GM12873 (cell line): ENCODE data around the gene CLEC5A.

Experiments used
- TF ChIP-seq, protein P1 (sequence below): IDR thresholded peaks from 2 replicates; pipeline ENCODE4 v1.5.1; 2012; ENCODE audit warnings: low read depth, mild to moderate bottlenecking, moderate library complexity, low read length, control low read depth; ENCODE audit not compliant: insufficient read depth; ENCODE audit errors: missing control alignments

The CLEC5A gene

DNA sequence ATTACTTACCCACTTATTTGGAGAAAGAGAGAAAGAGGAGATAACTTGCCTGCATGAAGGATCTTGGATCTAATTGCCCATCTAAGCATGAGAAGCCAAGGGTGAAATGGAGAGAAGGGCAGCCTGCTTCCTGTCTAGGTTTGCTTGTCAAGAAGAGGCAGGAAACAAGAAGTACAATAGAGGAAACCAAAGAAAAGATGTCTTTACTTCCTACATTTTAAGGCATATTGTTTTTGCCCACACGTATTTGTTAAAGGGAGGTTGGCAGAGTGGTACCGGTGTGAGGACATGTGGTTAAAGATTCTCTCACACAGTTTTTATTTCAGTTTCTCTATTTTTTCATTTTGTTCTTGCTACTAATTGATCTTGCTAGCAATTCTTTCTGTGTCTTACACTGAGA is 32.8 kb upstream of the CLEC5A start:
- TF ChIP-seq, protein P1, sequence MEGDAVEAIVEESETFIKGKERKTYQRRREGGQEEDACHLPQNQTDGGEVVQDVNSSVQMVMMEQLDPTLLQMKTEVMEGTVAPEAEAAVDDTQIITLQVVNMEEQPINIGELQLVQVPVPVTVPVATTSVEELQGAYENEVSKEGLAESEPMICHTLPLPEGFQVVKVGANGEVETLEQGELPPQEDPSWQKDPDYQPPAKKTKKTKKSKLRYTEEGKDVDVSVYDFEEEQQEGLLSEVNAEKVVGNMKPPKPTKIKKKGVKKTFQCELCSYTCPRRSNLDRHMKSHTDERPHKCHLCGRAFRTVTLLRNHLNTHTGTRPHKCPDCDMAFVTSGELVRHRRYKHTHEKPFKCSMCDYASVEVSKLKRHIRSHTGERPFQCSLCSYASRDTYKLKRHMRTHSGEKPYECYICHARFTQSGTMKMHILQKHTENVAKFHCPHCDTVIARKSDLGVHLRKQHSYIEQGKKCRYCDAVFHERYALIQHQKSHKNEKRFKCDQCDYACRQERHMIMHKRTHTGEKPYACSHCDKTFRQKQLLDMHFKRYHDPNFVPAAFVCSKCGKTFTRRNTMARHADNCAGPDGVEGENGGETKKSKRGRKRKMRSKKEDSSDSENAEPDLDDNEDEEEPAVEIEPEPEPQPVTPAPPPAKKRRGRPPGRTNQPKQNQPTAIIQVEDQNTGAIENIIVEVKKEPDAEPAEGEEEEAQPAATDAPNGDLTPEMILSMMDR: no peak

DNA sequence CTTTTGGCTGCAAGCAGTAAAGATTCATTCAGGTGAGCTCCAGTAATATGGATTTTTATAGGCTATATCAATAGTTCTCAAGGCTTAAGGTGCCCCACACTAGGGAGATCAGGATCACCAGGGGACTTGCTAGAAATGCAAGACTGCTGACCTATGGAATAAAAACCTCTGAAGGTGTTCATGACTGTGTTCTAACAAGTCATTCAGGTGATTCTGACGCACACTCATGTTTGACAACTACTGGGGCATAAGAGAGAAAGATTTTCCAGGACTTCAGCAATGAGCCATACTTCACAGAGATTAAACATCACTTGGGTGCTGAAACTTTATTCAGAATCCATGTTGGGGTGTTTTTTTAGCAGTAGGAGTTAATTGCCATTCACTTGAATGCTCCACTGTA is 31.6 kb upstream of the CLEC5A start:
- TF ChIP-seq, protein P1: no peak

DNA sequence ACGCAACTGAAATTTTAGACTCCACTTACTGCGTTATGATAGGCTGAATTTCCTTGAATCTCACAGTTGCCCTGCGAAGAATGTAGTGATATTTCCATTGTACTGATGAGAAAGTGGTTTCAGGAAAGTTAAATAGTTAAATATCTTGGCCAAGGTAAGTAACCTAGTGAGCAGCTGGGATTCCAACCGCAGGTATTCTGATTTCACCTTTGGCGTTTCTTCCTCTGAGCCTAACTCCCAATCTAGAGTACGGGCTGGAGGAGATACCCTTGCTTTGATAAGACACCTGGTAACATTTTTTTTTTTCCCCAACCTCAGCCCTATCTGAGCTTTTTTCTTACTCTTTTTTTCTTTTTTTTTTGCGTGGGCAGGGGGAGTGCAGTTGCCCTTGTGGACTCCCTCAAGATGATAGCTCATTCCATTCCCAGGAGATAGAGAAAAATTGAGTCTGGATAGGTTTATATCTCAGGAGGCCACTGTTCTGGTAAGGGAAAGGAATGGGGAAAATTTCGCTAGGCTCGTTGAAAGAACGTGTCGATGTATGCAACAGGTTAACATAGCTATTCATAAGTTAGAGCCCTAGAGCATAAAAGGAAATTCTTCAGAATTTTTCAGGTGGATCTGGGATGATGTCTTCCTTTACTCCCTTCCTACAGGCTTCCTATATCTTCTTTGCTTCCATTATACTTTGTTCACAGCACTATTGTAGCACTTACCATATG is 29.9 kb upstream of the CLEC5A start:
- TF ChIP-seq, protein P1: no peak

DNA sequence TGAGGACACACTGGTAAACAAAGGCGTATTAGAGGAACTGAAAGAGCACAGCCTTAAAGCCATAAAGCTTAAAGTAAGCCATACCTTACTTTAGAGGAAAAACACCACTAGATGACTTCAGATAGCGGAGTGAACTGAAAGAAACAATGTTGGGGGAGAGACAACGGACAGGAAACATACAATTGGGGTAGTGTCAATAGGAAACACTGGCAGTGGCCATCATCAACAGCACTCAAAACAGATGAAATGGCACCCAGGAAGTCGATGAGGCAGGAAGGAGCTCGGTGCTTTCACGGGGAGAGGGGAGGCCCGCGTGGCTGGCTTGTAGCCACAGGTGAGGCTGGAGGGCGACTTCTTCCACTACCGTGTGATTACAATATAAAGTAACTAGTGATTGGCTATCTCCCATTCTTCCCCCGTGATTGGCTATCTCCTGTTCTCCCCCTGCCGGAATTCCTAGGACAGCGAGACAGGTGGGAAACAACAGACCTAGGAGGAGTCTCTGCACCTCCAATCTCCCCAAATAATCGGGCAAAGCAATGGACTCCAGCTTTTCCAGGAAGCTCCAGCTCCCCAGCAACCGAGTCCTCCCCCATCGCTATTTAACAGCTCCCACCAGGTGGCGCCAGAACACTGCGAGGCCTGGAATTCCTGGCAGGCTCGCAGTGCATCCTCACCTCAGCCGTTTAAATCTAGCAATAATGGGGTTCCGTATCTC is 29.2 kb upstream of the CLEC5A start:
- TF ChIP-seq, protein P1: peak; percentile 91

DNA sequence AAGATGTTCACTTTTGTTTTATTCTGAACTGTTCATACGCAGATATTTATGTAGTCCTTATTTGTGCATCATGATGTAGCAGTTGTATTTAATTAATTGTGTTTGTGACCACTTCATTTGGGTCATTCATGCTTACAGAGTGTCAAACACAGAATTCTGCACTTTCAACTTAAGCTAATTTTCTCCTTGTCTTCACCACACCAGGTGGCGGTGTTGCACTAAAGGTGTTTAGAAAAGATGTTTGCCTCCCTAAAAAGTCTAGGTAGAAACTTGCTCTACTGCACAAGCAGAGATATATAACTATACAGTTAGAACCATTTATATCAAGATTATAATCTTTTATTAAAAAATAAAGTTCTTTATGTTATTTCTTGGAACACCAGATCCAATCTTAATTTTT is 28.1 kb upstream of the CLEC5A start:
- TF ChIP-seq, protein P1: peak; percentile 34

DNA sequence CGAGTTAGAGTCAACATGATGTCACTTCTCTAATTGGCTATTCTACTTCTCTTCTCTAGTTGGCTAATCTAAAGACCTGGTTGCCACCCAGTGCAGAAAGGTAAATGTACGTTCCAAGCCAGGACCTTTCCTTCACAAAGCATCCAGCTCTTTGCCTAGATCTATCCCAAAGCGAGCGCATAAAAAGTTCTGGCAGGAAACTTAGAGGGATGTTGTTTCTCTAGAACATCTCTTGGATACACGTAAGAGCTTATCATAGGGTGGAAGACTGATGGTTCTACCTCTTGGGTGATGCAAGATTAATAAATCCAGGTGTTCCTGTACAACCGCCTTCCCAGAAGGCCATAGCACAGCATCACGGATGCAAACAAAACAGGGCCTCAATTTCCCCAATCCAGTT is 26.9 kb upstream of the CLEC5A start, which contains the start of gene TAS2R38:
TAS2R38 (minus strand) TSS at position 101 of the 400 bp plus-strand sequence; CDS start at position 17, 84 bp downstream.
- TF ChIP-seq, protein P1: no peak

DNA sequence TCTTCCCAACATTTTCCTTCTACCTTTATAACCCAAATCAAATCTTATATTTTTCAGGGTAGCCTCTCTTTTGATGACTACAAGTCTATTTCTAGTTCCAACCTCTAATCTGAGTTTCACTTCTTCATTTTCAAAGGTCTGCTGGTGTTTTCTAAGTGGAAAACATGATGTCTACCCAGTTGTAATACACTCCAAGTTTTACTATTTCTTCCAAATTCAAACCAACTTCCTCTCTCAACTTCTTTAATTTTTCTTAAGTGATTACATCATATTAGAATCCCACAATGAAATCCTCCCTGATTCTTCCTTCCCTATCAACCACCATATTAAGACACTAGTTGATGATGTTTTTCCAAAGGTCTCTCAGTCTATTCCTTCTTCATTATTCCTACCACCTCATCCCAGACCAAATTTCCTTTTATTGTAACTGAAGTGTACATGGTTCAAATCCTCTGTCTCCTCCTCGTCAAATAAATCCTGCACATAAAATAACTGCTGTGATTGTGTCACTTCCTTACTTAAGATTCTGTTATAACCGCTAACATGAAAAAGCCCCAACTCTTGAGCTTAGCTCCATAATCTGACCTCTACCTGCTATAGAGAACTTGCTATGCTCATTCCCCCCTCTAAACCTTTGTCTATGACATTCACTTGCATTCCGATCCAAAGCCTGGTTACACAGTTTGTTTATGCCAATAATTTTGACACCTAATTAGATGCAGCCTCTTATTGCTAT is 14.1 kb upstream of the CLEC5A start:
- TF ChIP-seq, protein P1: no peak
